Activated CD4-positive, alpha-beta T cell treated with anti-CD3 and anti-CD28 coated beads, Interleukin-2, amount 10 ng/mL, durations not matched to agents 24 days and 14 days (primary cell): ENCODE measurements around the gene CMTM4. TPM values are rescaled to one million over a fixed set of nuclear protein-coding genes. Genes with fewer than 3 reads are reported as not detected.
A peak's percentile ranks its signal among the peaks of the same experiment; 100 is the strongest.

Experiments
- DNase-seq: peaks from one replicate; pipeline ENCODE4 v3.0.0; 2022
- H3K27ac Mint-ChIP-seq: one replicate; pipeline ENCODE4 v1.8.0; 2022; ENCODE audit warnings: mild to moderate bottlenecking, mixed read lengths
- H3K27me3 Mint-ChIP-seq: one replicate; pipeline ENCODE4 v1.8.0; 2022; ENCODE audit warnings: mixed read lengths
- H3K36me3 Mint-ChIP-seq: one replicate; pipeline ENCODE4 v1.8.0; 2022; ENCODE audit warnings: low read depth, mild to moderate bottlenecking, mixed read lengths
- H3K4me1 Mint-ChIP-seq: one replicate; pipeline ENCODE4 v1.8.0; 2021; ENCODE audit warnings: mixed read lengths
- H3K4me3 Mint-ChIP-seq: one replicate; pipeline ENCODE4 v1.8.0; 2022; ENCODE audit warnings: mild to moderate bottlenecking, moderate library complexity, mixed read lengths
- H3K9me3 Mint-ChIP-seq: one replicate; pipeline ENCODE4 v1.8.0; 2021; ENCODE audit warnings: mixed read lengths
- intact Hi-C: fragments of 100-400 bp; cut with micrococcal nuclease; formaldehyde crosslinking; loops from one replicate; pipeline ENCODE4 v1.15.1; 2023
- total RNA-seq: library from RNA; stranded (reverse); gene quantifications from 2 replicates; pipeline ENCODE4 v1.2.3, GENCODE V29; 2022

CMTM4 gene
- total RNA-seq, 1 donor from 2014 or later, result 3.5 TPM

DNA sequence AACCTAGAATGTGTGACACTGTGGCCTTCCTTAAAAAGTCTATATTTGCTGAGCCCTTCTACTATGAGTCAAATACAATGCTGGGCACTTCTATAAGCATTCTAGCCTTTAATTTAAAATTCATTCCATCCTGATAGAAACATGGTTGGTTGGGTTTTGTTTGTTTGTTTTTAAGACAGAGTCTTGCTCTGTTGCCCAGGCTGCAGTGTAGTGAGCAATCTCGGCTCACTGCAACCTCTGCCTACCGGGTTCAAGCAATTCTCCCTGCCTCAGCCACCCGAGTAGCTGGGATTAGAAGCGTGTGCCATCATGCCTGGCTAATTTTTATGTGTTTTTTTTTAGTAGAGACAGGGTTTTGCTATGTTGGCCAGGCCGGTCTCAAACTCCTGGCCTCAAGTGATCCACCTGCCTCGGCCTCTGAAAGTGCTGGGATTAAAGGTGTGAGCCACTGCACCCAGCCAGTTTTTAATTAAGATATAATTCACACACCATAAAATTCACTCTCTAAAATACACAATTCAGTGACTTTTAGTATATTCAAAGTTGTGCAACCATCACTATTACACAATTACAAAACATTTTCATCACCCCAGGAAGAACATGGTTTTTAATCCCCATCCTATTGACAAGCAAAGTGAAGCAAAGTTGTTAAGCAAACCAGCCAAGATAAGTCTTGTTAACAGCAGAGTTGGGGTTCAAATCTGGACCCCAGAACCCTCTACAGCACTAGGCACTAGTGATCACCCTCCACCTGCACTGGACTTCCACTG lies 42.8 kb downstream of the CMTM4 start:
- Mint-ChIP-seq H3K4me3 (no peak overlapping the region), H3K27ac (no peak overlapping the region), H3K36me3 (no peaks in the 10 kb centered on the region), H3K27me3 (peaks cover 18% of the 10 kb centered on the region), H3K9me3 (no peaks in the 10 kb centered on the region), H3K4me1 (peaks cover 14% of the 10 kb centered on the region)
- intact Hi-C loops, result no loop called here
- DNase-seq, result no peak

DNA sequence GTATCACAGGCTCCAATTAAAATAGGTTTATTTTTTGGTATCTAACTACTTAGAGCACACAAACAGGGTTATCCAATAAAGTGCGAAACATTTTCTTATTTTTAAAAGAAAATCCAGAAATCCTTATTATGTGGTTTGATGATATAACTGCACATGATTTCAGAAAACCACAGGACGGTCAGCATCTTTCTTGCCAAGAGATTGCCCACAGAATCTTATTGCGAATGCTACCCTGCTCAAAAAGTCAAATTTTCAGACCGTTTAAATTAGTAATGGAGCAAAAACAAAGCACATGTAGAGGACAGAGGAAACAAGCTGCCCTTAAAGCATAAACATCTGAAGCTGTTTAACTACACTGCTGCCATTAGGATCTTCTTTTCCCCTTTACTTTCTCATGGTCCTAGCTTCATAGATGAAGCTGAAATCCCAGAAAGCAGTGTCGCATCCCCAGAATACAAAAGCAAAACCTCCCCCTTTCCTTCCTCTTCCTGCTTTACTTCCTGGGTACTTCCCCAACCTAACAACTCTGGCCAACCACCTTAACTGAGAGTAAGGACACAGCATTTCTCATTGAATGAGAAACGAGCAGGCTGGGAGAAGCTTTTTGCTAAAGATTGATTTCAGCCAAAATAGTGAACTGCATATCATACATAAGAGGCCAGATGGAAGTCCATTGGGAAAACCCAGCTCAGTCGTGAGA lies 43.7 kb downstream of the CMTM4 start:
- H3K27me3 Mint-ChIP-seq, result peaks cover 14% of the 10 kb centered on the region
- peaks cover 12% of the 10 kb centered on the region for H3K4me1 Mint-ChIP-seq
- DNase-seq, result no peak
- H3K9me3 Mint-ChIP-seq, result no peaks in the 10 kb centered on the region
- H3K27ac Mint-ChIP-seq, result no peak overlapping the region
- H3K36me3 Mint-ChIP-seq, result no peaks in the 10 kb centered on the region
- H3K4me3 Mint-ChIP-seq, result no peak overlapping the region
- intact Hi-C loops, result no loop called here

DNA sequence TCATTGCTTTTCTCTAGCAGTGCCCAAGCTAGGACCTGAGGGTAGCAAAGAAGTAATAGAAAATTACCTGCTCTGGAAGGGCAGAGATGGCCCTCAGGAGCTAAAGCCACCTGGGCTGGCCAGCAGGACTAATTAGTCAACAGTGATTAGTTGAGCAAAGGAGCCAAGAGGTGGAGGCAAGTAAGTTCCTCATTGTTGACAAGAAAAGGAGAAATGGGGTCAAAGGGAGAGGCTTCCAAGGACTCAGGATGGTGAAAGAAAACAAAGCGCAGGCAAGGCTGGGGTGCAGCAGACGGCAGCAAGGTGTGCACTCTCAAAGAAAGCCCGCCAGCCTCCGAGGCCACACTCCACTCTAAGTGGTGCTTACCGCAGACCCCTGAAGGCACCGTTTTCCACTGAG lies 44.6 kb downstream of the CMTM4 start:
- Mint-ChIP-seq H3K9me3 (no peaks in the 10 kb centered on the region), H3K4me3 (no peak overlapping the region), H3K27me3 (peaks cover 11% of the 10 kb centered on the region), H3K27ac (no peak overlapping the region), H3K36me3 (no peaks in the 10 kb centered on the region), H3K4me1 (peaks cover 12% of the 10 kb centered on the region)
- no peak for DNase-seq
- intact Hi-C loops, result no loop called here

DNA sequence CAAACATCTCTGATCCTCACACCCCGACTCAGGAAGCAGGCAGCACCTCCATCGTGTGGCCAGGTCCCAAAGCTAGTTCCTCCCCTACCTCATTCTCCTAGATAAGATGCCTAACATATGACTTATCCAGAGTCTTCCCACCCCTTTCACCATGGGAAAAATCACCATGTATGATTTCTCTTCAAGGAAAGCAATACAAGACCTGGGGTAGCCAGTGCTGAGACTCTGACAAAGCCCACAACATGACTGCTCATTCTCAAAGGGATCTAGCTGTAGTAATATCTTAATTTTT lies 45.1 kb downstream of the CMTM4 start:
- Mint-ChIP-seq H3K27me3 (peaks cover 7% of the 10 kb centered on the region), H3K4me1 (peaks cover 11% of the 10 kb centered on the region), H3K36me3 (no peaks in the 10 kb centered on the region), H3K9me3 (no peaks in the 10 kb centered on the region), H3K4me3 (no peak overlapping the region), H3K27ac (no peak overlapping the region)
- no peak for DNase-seq
- intact Hi-C loops, result no loop called here

DNA sequence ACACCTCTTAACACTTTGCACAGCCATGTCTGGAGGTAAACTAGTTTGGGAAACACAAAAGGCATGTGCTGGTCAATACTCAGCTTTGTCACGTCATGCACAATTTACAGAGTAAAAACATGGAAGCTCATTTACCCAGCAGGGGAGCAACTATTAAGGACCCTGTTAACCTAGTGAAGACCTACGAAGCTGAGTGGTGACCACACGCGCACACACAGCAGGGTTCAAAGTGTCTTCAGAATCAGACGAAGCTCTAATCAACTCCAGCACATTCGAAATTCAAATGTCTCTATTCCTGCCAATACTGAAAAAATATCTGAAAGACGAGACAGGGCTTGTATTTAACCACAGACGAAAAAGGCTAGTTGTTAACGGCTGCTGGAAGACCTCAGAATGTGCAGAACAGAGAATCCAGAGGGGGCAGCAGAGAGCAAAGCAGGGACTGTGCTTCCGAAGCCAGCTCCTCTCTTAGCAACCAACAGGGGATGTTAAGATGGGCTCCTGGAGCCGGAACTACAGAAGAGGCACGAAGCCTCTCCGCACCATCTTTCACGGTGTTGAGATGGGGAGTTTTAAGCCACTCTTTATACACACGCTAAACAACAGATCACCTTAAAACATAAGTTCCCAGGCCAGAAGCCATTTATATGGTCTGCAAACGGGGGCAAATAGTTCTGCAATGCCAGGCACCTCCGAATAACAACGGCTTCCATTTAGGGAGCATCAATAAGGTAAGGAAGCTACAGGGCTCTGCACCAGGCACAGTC lies 45.7 kb downstream of the CMTM4 start:
- peaks cover 11% of the 10 kb centered on the region for H3K4me1 Mint-ChIP-seq
- no peaks in the 10 kb centered on the region for H3K36me3 Mint-ChIP-seq
- H3K27ac Mint-ChIP-seq, result no peak overlapping the region
- no peak overlapping the region for H3K4me3 Mint-ChIP-seq
- peaks cover 6% of the 10 kb centered on the region for H3K27me3 Mint-ChIP-seq
- intact Hi-C loops, result no loop called here
- peak; percentile 94 for DNase-seq
- H3K9me3 Mint-ChIP-seq, result no peaks in the 10 kb centered on the region

DNA sequence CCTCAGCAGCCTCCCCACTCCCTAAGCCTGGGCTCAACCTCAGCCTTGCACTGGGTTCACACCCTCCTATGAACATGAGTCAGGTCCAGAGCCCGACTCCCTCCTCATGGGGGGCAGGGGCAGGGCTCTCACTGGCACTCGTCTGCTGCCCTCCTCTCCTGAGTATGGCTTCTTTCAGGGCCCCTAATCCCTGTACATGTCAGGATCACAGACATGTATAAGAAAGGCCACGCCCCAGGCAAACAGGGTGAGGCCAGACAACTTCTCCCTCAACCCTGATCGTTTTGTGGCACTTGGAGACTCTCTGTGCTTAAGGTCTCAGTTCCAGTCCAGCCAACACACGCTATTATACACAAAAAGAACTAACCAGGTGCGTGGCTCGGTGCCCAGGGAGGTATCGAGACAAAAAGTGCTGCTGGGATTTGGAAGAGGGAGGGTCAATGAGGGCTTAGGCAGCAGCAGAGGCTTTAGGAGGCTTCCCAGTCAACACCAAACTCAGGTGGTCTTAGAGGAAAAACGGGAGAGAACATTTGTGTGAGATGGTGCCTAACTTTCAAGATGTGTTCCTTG lies 46.8 kb downstream of the CMTM4 start:
- no peak for DNase-seq
- Mint-ChIP-seq H3K4me1 (peaks cover 11% of the 10 kb centered on the region), H3K4me3 (no peak overlapping the region), H3K9me3 (no peaks in the 10 kb centered on the region), H3K27ac (no peak overlapping the region), H3K36me3 (no peaks in the 10 kb centered on the region), H3K27me3 (peaks cover 6% of the 10 kb centered on the region)
- intact Hi-C loops, result no loop called here

DNA sequence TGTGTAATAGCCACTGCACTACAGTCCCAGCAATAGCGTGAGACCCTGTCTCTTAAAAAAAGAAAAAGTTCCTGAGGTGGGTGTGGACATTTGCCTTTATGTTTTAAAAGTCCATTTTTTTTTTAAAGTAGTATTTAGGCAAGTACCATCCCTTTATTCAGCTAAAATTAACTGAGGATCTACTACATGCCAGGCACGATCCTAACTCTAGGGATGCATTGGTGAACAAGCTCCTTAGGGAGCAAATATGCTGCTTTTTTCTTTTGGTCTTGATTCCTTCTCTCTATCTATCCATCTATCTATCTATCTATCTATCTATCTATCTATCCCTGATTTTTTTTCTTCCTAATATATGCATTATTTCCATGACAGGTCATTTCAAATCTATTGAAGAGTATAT lies 47.4 kb downstream of the CMTM4 start:
- Mint-ChIP-seq H3K4me3 (no peak overlapping the region), H3K4me1 (peaks cover 11% of the 10 kb centered on the region), H3K36me3 (no peaks in the 10 kb centered on the region), H3K9me3 (no peaks in the 10 kb centered on the region), H3K27ac (no peak overlapping the region), H3K27me3 (peaks cover 6% of the 10 kb centered on the region)
- intact Hi-C loops, result no loop called here
- DNase-seq, result no peak

DNA sequence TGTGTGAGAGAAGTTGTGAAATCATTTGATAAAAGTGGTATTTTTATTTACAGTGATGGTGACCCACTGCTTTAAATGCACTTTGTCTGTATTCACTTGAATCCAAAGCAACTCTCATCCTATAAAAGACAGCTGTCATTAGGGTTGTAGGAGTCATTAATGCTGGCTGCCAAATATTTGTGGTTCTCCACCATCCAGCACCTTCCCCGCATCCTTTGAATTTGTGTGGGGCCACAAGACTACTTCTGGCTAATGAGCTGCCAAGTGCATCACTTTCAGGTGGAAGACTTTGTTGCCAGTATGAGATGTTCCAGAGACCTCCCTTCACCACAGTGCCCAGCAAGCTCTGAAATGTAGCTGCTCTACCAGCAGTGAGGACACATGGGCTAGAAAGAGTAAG lies 48.7 kb downstream of the CMTM4 start:
- Mint-ChIP-seq H3K27ac (no peak overlapping the region), H3K9me3 (no peaks in the 10 kb centered on the region), H3K4me1 (peaks cover 7% of the 10 kb centered on the region), H3K27me3 (peaks cover 6% of the 10 kb centered on the region), H3K36me3 (no peaks in the 10 kb centered on the region), H3K4me3 (no peak overlapping the region)
- no peak for DNase-seq
- intact Hi-C loops, result no loop called here

DNA sequence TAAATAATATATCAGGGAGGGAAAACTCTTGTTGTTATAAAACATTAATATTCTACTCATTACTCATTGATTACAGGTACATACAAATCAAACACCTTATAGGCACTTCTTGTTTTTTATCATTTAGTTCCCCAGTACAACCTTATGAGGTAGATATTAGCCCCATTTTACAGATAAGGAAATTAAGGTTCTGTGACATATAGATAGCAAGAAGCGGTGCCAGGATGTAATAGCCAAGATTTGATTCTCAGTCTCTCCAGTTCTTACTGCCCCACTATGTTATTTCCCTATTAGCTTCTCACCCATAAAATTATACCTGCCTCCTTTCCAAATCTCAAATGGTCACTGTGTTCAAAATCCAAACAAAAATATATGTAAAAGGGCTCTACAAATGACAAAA lies 55.2 kb downstream of the CMTM4 start:
- Mint-ChIP-seq H3K27ac (no peak overlapping the region), H3K4me3 (no peak overlapping the region), H3K9me3 (no peaks in the 10 kb centered on the region), H3K36me3 (no peaks in the 10 kb centered on the region), H3K27me3 (peaks cover 7% of the 10 kb centered on the region), H3K4me1 (no peaks in the 10 kb centered on the region)
- intact Hi-C loops, result no loop called here
- no peak for DNase-seq

DNA sequence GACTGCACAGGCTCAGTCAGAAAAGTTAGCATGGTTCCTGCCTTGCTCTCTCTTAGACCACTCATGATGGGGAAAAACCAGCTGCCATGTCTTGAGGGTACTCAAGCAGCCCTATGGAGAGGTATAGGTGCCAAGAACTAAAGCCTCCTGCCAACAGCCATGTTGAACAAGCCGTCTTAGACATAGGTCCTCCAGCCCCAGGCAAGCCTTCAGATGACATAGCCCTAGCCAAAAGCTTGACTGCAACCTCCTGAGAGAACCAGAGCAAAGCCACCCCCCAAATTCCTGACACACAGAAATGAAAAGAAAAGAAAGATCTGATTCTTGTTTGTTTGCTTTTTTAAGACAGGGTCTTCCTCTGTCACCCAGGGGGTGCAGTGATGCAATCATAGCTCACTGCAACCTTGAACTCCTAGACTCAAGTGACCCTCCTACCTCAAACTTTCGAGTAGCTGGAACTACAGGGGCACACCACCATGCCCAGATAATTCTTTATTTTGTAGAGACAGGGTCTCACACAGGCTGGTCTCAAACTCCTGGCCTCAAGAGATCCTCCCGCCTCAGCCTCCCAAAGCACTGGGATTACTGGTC lies 55.7 kb downstream of the CMTM4 start:
- Mint-ChIP-seq H3K4me3 (no peak overlapping the region), H3K27me3 (peaks cover 7% of the 10 kb centered on the region), H3K36me3 (no peaks in the 10 kb centered on the region), H3K4me1 (no peaks in the 10 kb centered on the region), H3K9me3 (no peaks in the 10 kb centered on the region), H3K27ac (no peak overlapping the region)
- DNase-seq, result no peak
- intact Hi-C loops, result no loop called here

DNA sequence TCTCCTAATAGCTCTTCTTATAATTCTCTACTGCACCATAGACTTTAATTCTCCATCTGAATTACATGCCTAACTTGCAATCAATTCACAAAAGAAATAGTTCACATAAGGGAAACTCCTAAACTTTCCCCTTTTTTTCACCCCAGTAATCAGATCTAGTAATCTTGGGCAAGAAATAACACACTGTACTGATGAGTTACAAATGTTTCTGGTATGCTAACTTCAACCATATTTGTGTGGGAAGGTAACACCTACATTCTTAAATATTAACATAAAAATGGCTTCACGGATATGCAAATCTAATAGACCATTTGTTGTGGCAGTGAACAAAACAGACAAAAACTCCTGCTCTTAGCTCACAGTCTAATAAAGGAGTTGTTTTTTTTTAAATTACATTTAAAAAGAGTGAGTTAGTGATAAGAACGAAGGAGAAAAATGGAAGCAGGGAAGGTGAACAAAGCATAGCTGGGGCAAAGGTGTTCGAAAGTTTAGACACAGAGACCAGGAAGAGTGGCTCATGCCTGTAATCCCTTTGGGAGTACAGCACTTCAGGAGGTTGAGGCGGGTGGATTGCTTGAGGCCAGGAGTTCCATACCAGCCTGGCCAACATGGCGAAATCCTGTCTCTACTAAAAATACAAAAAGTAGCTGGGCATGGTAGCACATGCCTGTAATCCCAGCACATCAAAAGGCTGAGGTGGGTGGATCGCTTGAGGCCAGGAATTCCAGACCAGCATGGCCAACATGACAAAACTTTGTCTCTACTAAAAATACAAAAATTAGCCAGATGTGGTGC lies 57.3 kb downstream of the CMTM4 start:
- H3K27me3 Mint-ChIP-seq, result peaks cover 7% of the 10 kb centered on the region
- DNase-seq, result no peak
- H3K9me3 Mint-ChIP-seq, result no peaks in the 10 kb centered on the region
- H3K4me3 Mint-ChIP-seq, result no peak overlapping the region
- intact Hi-C loops, result no loop called here
- no peaks in the 10 kb centered on the region for H3K36me3 Mint-ChIP-seq
- no peak overlapping the region for H3K27ac Mint-ChIP-seq
- no peaks in the 10 kb centered on the region for H3K4me1 Mint-ChIP-seq

DNA sequence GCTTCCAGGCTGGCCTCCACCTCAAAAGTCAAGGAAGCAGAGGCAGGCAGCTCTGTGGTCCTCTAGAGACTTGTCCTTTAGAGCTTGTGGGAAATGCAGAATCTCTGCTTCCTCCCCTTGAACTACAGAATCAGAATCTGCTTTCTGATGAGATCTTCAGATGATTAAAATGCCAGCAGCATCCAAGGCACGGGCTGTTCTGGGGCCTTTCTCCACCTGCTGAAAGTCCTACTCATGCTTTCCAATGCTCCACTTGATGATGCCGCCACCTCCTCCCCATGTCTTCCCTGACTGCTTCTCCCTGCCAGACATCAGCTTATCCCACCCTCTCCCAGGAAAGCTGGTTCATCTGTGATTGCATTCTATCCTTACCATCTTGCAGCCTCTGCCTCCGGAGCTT lies 58.7 kb downstream of the CMTM4 start:
- Mint-ChIP-seq H3K36me3 (no peaks in the 10 kb centered on the region), H3K4me3 (no peak overlapping the region), H3K4me1 (no peaks in the 10 kb centered on the region), H3K9me3 (no peaks in the 10 kb centered on the region), H3K27me3 (peaks cover 7% of the 10 kb centered on the region), H3K27ac (no peak overlapping the region)
- intact Hi-C loops, result no loop called here
- DNase-seq, result no peak

DNA sequence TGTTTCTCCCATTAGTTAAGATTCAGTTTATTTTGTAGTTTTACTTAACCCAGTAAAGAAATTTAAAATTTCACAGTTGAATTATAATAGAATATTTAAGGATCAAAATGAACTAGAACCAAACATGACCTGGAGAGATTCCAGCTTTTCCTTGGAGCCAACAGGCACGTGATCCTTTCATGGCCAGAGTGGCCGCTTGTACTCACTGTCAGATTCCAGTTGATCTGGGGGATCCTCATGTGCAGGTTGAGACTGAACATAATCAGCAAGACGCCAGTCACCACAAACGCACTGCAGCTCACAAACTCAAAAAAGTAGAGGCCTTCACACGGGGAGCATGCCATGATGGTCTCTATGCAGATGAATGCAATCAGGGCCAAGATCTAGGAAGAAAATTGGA lies 60.3 kb downstream of the CMTM4 start:
- H3K4me1 Mint-ChIP-seq, result no peaks in the 10 kb centered on the region
- no peaks in the 10 kb centered on the region for H3K9me3 Mint-ChIP-seq
- no peaks in the 10 kb centered on the region for H3K36me3 Mint-ChIP-seq

More for the DNA sequence above, 60.3 kb downstream of the CMTM4 start:
- intact Hi-C loops, result no loop called here
- no peak for DNase-seq
- Mint-ChIP-seq H3K27ac (no peak overlapping the region), H3K4me3 (no peak overlapping the region), H3K27me3 (peaks cover 4% of the 10 kb centered on the region)
